HepG2 (cell line): ENCODE data around the gene PLEKHM2. TPM values are rescaled to one million over a fixed set of nuclear protein-coding genes. Genes with fewer than 3 reads are reported as not detected.

Experiments used
- CEBPG ChIP-seq: IDR thresholded peaks from 2 replicates; pipeline ENCODE4 v1.6.1; 2016
- DNMT1 ChIP-seq: sonication (generic); formaldehyde crosslinking; IDR thresholded peaks from 2 replicates; pipeline ENCODE4 v1.5.1; 2020; ENCODE audit warnings: mild to moderate bottlenecking, missing genetic modification reagents
- E2F2 ChIP-seq: sonication (generic); formaldehyde crosslinking; IDR thresholded peaks from 2 replicates; pipeline ENCODE4 v1.4.0; 2020; ENCODE audit warnings: missing genetic modification reagents, borderline replicate concordance
- GABPA ChIP-seq, 2 experiments: IDR thresholded peaks; 2 replicates each; pipeline ENCODE4 v1.6.1; 2011 to 2016; ENCODE audit warnings: low read depth in 2 of 2, low read length in 1 of 2, missing biosample characterization in 1 of 2, missing genetic modification characterization in 1 of 2
- GPN1 ChIP-seq: sonication (generic); formaldehyde crosslinking; IDR thresholded peaks from 2 replicates; pipeline ENCODE4 v1.5.1; 2020; ENCODE audit warnings: missing genetic modification reagents, borderline replicate concordance
- HMGA1 ChIP-seq: sonication (generic); formaldehyde crosslinking; conservative IDR thresholded peaks from 2 replicates; pipeline ENCODE4 v1.4.0; 2020; ENCODE audit warnings: missing genetic modification reagents
- HNRNPL ChIP-seq: fragments of 200-400 bp; formaldehyde crosslinking; IDR thresholded peaks from 2 replicates; pipeline ENCODE4 v1.6.1; 2017; ENCODE audit warnings: mild to moderate bottlenecking, low read depth, low read length
- IRF9 ChIP-seq: sonication (generic); formaldehyde crosslinking; IDR thresholded peaks from 2 replicates; pipeline ENCODE4 v1.8.0; 2022; ENCODE audit warnings: missing genetic modification reagents, mild to moderate bottlenecking, borderline replicate concordance
- JUND ChIP-seq: sonication (generic); formaldehyde crosslinking; IDR thresholded peaks from 2 replicates; pipeline ENCODE4 v1.8.0; 2022; ENCODE audit warnings: mild to moderate bottlenecking, missing genetic modification reagents
- MTA1 ChIP-seq: sonication (generic); formaldehyde crosslinking; IDR thresholded peaks from 2 replicates; pipeline ENCODE4 v1.4.0; 2020; ENCODE audit warnings: missing genetic modification reagents, mild to moderate bottlenecking, borderline replicate concordance
- MTA3 ChIP-seq: sonication (generic); formaldehyde crosslinking; IDR thresholded peaks from 2 replicates; pipeline ENCODE4 v1.4.0; 2020; ENCODE audit warnings: missing genetic modification reagents
- MXD3 ChIP-seq: IDR thresholded peaks from 2 replicates; pipeline ENCODE4 v1.6.1; 2016; ENCODE audit warnings: mild to moderate bottlenecking, missing biosample characterization, missing genetic modification reagents
- PHF20 ChIP-seq: sonication (generic); formaldehyde crosslinking; IDR thresholded peaks from 2 replicates; pipeline ENCODE4 v1.5.0; 2020; ENCODE audit warnings: mild to moderate bottlenecking, missing genetic modification reagents
- POLR2AphosphoS5 ChIP-seq: IDR thresholded peaks from 2 replicates; pipeline ENCODE4 v1.6.1; 2012; ENCODE audit warnings: low read depth, low read length
- POLR2G ChIP-seq: fragments of 200-400 bp; formaldehyde crosslinking; IDR thresholded peaks from 2 replicates; pipeline ENCODE4 v1.6.1; 2018; ENCODE audit warnings: mild to moderate bottlenecking, low read depth, low read length, moderate library complexity
- PRPF4 ChIP-seq: fragments of 200-400 bp; formaldehyde crosslinking; IDR thresholded peaks from 2 replicates; pipeline ENCODE4 v1.6.1; 2016; ENCODE audit warnings: low read length, low read depth; ENCODE audit not compliant: poor library complexity, severe bottlenecking
- RCOR2 ChIP-seq: IDR thresholded peaks from 2 replicates; pipeline ENCODE4 v1.6.1; 2016; ENCODE audit warnings: missing biosample characterization, missing genetic modification reagents
- RELA ChIP-seq: sonication (generic); formaldehyde crosslinking; IDR thresholded peaks from 2 replicates; pipeline ENCODE4 v1.4.0; 2020; ENCODE audit warnings: missing genetic modification reagents
- SIN3A ChIP-seq: IDR thresholded peaks from 2 replicates; pipeline ENCODE4 v1.6.1; 2011; ENCODE audit warnings: low read depth, mild to moderate bottlenecking, control low read depth, low read length, borderline replicate concordance
- SOX6 ChIP-seq, 2 experiments: fragments of 450-650 bp in 1 of 2; sonication (generic) in 1 of 2; formaldehyde crosslinking in 1 of 2; IDR thresholded peaks; 2 replicates each; pipeline versions ENCODE4 v1.4.0 to v1.6.1; 2017 to 2020; ENCODE audit warnings: antibody characterized with exemption in 1 of 2, mild to moderate bottlenecking in 1 of 2, missing genetic modification reagents in 1 of 2
- TBX3 ChIP-seq: fragments of 450-650 bp; IDR thresholded peaks from 2 replicates; pipeline ENCODE4 v1.6.1; 2017; ENCODE audit warnings: antibody characterized with exemption, mild to moderate bottlenecking, inconsistent platforms, borderline replicate concordance
- YEATS4 ChIP-seq: sonication (generic); formaldehyde crosslinking; IDR thresholded peaks from 2 replicates; pipeline ENCODE4 v1.4.0; 2020; ENCODE audit warnings: missing genetic modification reagents, borderline replicate concordance
- YY1 ChIP-seq: IDR thresholded peaks from 2 replicates; pipeline ENCODE4 v1.6.1; 2011; ENCODE audit warnings: low read length, low read depth, moderate library complexity, mild to moderate bottlenecking; ENCODE audit not compliant: insufficient read depth, insufficient replicate concordance
- ZFX ChIP-seq: sonication (generic); formaldehyde crosslinking; IDR thresholded peaks from 2 replicates; pipeline ENCODE4 v1.4.0; 2020; ENCODE audit warnings: mild to moderate bottlenecking, low read depth, missing genetic modification reagents, moderate library complexity
- ZNF10 ChIP-seq: sonication (generic); formaldehyde crosslinking; IDR thresholded peaks from 2 replicates; pipeline ENCODE4 v1.4.0; 2020; ENCODE audit warnings: mild to moderate bottlenecking, low read depth, missing genetic modification reagents, borderline replicate concordance
- ZNF563 ChIP-seq: sonication (generic); formaldehyde crosslinking; IDR thresholded peaks from 2 replicates; pipeline ENCODE4 v1.8.0; 2022; ENCODE audit warnings: mild to moderate bottlenecking, moderate library complexity, missing genetic modification reagents
- ZSCAN25 ChIP-seq: sonication (generic); formaldehyde crosslinking; IDR thresholded peaks from 2 replicates; pipeline ENCODE4 v1.8.0; 2022; ENCODE audit warnings: mild to moderate bottlenecking, missing genetic modification reagents
- ZSCAN5A ChIP-seq: sonication (generic); formaldehyde crosslinking; IDR thresholded peaks from 2 replicates; pipeline ENCODE4 v1.8.0; 2022; ENCODE audit warnings: mild to moderate bottlenecking, missing genetic modification reagents, borderline replicate concordance
- polyA plus RNA-seq, 8 experiments: library from polyadenylated mRNA; depleted of rRNA in 3 of 8; stranded (reverse) in 7 of 8; unstranded in 1 of 8; fragments of >200 nt; fragmentation: Illumina TruSeq in 4 of 8; extraction: Trizol in 4 of 8; gene quantifications; 2 replicates each; pipeline versions ENCODE4 v1.2.1 to v1.2.3, GENCODE V29; 2011 to 2016; ENCODE audit warnings: low read depth in 4 of 8, missing spikeins in 1 of 8, mixed read lengths in 1 of 8; ENCODE audit not compliant: insufficient read depth in 1 of 8
- total RNA-seq, 5 experiments: library from RNA; depleted of rRNA; stranded (reverse); fragments of >200 nt; fragmentation: Illumina TruSeq; extraction: Trizol; gene quantifications; 2 replicates each; pipeline ENCODE4 v1.2.3, GENCODE V29; 2016; ENCODE audit warnings: low read depth in 1 of 5

The PLEKHM2 gene
- total and polyA plus RNA-seq, 2 of the 13 experiments (the other 11 are each of a cell fraction or from before 2014, with no cell fraction given): 16.5 to 27.3 TPM

GRCh38 chr1:15684042-15684461, at the start of gene PLEKHM2 (continued):
- TF ChIP-seq TBX3 (no peak), IRF9 (CRISPR knock-in tag) (no peak), PHF20 (CRISPR knock-in tag) (no peak), SOX6 (IDR thresholded peaks at IDR 0.05) (no peak), SOX6 (CRISPR knock-in tag; IDR thresholded peaks at IDR 0.05) (no peak), ZNF10 (CRISPR knock-in tag) (no peak), GPN1 (CRISPR knock-in tag) (no peak), YEATS4 (CRISPR knock-in tag) (peak; percentile 46; the same call in 1 of the 2 replicates), PRPF4 (no peak), ZFX (CRISPR knock-in tag) (peak; percentile 37; the same call in 1 of the 2 replicates), CEBPG (no peak), ZNF563 (CRISPR knock-in tag) (no peak), ZSCAN25 (no peak), JUND (no peak), POLR2AphosphoS5 (peak; percentile 30; the same call in 1 of the 2 replicates), E2F2 (CRISPR knock-in tag) (no peak), RCOR2 (no peak), DNMT1 (CRISPR knock-in tag) (no peak), HMGA1 (no peak), ZSCAN5A (CRISPR knock-in tag) (no peak), HNRNPL (no peak), SIN3A (peak; percentile 34; the same call in 1 of the 2 replicates), MTA1 (CRISPR knock-in tag) (no peak), RELA (CRISPR knock-in tag) (no peak), GABPA (IDR thresholded peaks at IDR 0.05; ENCODE audit: low read depth, low read length) (peak; percentile 46), GABPA (CRISPR knock-in tag; IDR thresholded peaks at IDR 0.05; ENCODE audit: low read depth) (no peak), POLR2G (peak; percentile 73), MXD3 (CRISPR knock-in tag) (0 out of 2 replicates have a peak, but pooled peaks have one; percentile 9), YY1 (peak; percentile 46), MTA3 (CRISPR knock-in tag) (no peak)
